Stimulated activated CD4-positive, alpha-beta T cell treated with anti-CD3 and anti-CD28 coated beads, Interleukin-15, amount 100 ng/mL, for 24 hours (primary cell): ENCODE measurements around the gene PCSK5.
"Not testable (repeated sequence)": the region's sequence is repeated elsewhere in the genome, so short reads cannot be mapped to it uniquely, and the experiment has no call there.

ENCODE experiments used
- DNase-seq: peaks from one replicate; pipeline ENCODE4 v3.0.0-alpha.2; 2020

PCSK5 gene

DNA sequence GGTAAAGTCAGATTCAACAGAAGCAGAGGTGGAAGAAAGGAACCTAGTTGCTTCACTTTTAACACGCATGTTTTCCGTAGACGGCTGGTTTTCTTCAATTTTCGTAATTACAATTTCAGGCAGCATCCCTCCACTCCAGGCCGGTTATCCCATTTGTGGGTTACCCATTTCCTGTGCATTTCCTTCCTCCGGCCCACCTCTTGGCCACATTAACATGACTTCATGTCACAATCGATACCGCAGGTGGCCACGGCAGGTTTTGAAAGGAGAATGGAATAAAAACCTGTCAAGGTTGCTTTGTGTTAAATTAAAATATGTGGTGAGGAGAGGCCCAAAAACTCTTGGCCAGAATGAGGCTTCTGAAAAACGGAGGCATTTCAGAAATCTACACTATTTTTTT lies 130.2 kb downstream of the PCSK5 start:
- peak; percentile 31 for DNase-seq

DNA sequence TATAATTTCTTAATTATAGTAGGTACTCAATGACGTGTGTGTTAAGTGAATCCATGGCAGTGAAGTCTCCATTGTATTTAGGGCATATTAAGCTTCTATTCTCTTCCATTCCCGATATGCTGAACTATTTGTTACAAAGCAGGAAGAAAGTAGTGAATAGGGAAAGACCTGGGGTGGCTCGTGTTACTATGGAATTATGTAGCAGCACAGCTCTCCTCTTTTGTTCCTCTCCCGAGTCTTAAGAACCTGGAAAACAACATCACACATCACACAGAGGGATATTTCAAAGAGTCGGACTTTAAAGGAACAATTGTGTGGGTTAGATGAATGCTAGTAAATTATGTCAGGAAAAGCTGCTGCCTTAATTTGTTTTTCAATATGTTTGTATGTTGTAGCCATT lies 131.8 kb downstream of the PCSK5 start:
- no peak for DNase-seq

DNA sequence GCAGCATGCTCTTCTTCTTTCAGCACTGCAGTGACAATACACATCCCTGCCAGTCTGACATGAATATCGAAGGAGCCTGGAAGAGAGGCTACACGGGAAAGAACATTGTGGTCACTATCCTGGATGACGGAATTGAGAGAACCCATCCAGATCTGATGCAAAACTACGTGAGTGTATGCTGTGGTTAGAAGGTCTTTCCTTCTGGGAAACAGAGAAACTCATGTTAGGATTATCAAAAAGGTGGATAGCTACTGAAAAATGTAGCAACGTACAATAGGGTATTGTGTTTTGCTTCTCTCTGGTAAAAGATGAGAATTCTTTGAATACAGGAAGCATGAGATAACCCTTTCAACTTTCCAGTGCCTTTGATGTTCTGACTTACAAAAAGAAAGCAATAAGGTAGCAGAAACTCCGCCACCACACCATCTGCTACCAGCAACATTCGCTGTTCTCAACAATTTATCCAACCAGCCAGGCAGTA lies 133.3 kb downstream of the PCSK5 start:
- DNase-seq: peak; percentile 41

DNA sequence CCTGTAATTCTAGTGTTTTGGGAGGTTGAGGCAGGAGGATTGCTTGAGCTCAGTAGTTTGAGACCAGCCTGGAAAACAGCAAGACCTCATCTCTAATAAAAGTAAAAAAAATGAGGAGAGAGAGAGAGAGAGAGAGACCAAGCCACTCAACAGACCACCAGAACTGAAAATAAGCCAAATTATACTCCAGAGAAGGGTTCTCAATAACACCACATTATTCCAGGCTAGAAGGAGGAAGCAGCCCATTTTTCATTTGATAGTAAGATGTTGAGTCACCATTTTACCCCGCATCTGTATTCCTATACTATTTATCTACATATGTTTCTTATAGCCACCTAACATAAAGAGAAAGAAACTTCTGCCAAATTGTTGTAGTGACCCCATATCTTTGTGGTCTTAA lies 134.8 kb downstream of the PCSK5 start:
- DNase-seq: no peak

DNA sequence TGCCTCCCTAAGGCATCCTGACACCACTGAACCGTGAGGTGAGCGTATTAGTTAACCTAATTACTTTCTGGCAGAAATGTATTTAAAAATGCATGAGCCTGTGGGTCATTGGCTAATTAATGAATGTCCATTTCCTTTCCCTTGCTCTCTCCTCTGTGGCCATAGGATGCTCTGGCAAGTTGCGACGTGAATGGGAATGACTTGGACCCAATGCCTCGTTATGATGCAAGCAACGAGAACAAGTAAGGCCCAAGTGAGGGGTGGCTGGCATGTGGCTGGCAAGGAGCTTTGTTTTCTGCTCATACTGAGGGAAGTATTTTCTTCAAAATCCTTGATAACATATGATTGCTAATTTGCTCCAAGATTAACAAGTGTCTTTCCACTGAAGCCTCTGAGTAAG lies 136.3 kb downstream of the PCSK5 start:
- no peak for DNase-seq

DNA sequence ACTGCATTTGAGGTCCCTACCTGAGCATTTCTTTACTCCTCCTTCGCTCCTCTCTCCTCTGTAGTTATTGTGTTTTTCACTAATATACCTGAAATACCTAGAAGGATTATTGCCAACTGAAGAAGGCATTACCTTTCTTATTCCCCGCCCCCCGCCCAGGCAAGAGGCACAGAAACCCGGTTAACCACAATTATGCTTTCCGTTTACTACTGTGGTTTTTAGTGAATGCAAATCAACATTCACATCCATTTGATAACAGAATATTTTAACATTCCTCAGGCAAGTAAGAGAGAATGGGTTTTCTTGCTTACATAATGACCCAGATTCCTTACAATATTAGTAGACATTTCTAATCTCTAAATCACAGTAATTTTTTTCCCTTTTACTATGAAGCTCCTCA lies 136.9 kb downstream of the PCSK5 start:
- DNase-seq: no peak

DNA sequence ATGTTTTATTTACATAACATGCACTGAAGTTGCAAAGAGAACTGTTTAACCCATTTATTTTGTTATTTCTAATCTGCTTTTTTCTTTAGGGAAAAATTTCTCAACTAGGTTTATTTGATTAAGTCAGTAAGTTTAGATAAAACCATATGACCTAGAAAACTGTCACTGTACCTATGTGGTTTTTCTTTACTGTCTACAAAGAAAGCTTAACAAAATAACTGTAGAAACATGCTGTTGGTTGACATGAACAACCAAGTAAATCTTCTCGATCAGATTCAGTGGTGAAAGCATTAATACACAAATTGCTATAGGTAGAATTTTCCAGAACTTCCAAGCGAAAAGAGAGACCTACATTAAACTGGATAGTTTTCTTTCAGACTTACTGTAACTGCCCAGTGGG lies 137.4 kb downstream of the PCSK5 start:
- DNase-seq: no peak

DNA sequence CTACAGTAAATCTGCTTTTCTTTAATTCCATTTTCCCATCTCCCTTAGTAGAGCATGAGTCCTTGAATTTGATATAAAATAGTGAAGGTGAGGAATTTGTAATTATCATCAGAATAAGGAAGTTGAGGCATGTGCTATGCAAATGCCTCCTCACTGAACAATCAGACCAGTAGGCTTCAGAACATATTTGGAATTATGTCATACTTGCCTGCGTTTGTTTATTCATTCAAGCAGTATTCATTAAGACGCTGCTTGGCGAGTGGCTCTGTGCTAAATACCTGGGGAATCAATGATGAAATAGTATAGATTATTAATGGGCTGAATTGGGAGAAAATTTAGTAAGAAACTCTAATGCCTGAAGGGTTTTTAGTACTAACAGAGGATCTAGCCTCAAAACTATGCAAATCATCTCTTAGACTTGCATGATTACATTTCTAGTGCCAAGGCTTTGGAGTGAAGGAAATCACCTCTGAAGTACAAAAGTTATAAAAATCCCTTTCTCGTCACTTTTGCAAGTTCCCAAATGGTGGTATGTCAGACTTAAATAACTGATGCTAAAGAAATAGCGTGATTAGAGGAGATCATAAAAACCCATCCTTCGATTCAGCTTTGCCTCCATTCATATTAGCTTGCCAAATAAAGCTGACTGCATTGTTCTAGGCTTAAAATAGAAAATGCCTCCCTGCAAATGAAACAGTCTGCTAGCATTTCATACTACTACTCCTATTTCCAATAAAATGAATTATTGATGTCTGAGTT lies 141.7 kb downstream of the PCSK5 start:
- no peak for DNase-seq

DNA sequence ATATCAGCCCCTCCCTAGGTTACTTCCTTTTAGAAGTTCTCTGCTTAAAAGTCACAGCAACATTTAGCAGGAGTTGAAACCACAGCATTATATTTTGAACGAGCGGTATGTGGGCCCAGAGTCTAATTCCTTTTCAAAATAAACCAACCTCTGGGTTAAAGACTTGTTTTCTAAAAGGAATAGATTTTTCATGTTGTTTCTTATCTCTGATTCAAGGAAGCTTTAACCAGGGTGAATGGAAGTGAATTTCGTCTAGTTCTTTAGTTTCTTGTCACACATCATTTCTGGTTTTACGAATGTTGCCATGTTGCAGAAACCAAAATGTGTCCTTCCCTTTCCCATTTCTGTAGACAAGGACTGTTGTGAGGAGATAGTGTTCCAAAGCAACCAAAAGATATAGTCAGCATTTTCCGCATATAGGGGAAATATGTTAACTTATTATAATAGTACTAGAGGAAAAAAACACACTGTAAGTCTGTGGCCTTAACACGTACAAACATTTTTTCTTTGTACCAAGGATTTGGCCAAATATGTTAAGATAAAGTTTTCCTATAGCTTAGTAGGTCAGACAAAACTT lies 142.4 kb downstream of the PCSK5 start:
- DNase-seq: no peak

DNA sequence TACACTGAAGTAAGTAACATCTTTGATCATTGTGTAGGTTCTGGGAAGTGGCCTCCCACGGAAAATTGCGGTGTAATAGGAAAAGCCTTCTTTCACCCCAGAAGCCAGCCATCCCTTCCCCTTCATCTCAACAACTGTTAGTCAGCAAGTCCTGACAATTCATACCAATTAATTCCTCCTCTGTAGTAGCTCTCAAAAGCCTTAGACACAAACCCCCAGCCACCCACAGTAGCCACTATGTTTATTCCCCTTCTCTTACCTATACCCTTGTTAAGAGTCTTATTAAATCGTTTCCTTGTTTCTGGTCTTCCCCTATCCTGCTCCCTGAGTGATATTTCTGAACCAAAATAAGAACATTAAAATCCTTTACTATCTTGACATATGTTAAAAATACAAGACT lies 143.6 kb downstream of the PCSK5 start:
- peak; percentile 13 for DNase-seq

DNA sequence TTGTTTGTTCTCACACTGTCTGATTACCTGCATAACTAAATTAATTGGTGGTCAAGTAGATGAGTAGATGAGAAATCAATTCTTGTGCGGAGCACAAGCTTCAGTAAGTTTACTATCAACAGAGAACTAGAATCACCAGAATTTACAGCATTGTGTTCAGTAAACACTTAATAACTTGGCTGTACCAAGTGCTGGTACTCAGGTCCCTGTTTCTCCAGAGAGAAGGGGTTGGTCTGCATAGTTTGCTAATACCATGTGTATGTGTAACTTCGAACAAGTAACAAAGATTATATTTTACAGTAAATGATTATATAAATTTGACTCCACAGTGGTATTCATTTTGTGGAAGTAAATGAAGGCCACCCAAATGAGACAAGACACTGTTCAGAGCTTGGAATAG lies 146.3 kb downstream of the PCSK5 start:
- no peak for DNase-seq

DNA sequence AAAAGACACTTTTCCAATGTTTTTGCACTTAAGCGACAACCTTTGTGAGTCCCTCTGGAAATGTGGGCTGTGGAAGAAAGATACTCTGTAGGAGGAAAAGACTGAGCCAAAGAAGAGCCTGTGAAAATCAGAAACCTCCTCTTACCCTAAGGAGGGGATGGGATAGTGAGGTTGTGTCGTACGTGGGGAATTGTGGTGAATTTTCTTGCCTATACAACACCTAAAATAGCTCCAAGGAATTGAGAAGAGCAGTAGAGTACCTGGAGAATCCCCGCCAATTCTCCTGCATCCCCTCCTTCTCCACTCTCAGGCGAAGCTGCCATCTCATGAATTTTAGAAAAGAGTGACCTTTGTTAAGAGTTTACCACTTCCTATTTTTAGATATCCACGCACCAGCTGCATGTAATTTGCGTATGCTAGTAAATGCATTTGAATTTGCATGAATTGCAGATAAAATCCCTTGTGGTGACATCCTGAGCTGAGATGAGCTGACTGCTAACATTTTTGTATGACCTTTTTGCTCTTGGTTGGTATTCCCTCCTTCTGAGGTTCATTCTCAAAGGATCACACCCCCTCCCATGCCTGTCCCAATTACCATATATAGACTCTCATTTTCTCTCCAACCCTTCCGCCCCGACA lies 147.2 kb downstream of the PCSK5 start:
- DNase-seq: no peak

DNA sequence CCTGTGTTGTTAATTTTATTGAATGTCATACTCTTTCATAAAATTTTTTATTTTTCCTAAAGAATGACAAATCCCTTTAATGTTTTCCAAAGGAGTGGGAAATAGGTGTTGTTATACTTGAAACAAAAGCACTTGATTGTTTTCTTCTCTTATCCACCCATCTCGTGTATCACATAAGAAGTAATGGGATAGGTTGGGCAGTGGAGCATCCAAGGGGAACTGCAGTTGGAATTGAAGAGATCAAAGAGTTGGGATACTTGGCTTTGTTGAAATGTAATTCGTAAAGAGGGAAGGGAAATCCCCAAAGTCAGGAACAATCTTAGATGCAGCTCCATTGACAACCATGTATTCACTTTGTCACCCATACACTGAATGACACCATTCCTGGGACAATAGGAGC lies 148.0 kb downstream of the PCSK5 start:
- DNase-seq: no peak

DNA sequence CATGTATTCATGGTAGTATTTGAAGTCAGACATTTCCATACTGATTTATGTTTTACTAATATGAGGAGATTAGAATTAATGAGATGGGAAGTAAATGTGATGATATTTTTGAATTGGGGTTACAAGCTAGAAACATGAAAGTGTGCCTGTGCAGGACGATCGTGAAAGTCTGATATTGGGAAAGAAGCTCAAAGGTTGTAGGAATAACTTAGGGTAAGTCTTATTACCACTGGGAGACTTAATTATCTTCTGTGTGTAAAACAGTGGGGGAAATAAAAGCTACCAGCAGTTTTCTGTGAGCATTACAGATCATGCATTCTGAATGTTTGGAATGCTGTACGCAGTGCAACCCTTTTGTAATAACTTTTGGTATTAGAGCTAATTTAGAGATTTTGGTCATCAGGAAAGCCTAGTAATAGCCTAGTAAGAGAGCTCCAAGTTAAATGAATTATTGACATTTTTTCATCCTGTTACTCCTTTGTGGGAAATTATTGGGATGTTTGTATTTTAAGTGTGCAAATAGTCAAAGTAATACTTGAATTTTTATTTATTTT lies 153.9 kb downstream of the PCSK5 start:
- no peak for DNase-seq

DNA sequence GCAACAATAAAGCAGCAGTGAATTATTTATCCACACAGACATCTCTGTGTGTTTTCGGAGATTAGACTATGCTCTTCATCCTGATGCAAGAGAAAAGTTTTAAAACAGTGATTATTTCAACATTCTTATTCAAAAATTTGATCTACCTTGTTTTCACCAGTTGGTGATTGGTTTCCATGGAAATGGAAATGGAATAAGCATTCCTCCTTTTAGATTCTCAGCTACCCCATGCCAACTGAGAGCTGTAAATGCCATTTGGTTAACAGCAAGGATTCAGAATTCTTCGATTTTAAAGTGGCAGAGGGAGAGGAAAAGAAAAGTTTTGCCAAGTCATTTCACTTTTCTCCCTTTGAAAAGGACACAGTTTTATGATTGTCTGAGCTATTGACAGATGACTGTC lies 154.7 kb downstream of the PCSK5 start:
- no peak for DNase-seq

DNA sequence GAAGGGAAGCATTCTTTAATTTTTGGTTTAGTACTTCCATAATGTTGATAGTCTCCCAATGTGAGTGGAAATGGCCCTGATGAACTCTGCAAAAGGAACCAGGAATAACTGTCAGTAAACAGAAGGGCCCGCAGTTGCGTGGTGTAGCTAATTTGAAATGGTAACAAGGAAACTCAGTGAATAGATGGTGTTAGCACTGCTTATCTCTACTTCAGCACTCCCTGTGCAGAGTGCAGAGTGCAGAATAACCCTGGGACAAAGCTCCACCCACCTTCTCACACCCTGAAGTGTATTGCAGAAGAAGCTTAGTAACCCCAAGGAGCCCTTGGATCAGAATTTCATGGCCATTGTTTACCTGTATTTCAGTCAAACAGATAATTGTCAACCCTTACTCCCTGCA lies 158.9 kb downstream of the PCSK5 start:
- DNase-seq: no peak

DNA sequence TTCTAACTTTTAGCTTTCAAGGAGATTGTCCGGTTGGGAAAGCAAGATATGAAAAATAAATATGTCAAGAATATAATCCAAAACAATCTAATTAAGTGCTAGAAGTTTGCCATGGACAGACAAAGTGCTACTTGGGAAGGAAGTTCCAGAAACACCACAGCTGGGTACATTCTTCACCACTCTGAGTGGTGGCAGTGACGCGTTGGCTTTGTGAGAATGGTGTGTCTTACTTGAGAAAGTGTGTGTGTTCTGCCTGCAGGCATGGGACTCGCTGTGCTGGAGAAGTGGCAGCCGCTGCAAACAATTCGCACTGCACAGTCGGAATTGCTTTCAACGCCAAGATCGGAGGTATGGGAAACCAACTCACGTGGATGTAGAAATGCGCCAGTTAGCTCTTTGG lies 177.2 kb downstream of the PCSK5 start:
- DNase-seq: no peak

DNA sequence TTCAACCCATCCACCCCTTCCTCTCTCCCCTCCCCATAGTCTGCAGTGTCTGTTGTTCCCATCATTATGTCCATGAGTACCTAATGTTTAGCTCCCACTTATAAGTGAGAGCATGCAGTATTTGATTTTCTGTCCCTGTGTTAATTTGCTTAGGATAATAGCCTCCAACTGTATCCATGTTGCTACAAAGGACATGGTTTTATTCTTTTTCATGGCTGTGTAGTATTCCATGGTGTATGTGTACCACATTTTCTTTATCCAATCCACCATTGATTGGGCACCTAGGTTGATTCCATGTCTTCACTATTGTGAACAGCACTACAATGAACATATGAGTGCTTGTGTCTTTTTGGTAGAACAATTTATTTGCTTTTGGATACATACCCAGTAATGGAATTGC lies 187.1 kb downstream of the PCSK5 start:
- no peak for DNase-seq

DNA sequence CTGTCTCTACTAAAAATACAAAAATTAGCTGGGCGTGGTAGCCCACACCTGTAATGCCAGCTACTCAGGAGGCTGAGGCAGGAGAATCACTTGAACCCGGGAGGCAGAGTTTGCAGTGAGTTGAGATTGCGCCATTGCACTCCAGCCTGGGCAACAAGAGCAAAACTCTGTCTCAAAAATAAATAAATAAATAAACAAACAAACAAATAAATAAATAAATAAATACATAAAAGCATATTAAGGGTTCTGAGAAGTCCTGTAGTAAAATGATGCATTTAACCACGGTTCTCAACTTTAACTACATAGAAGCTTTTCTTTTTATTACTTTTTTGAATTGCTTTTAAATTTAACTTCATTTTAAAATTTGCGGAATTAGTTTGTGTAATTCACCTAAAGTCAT lies 190.8 kb downstream of the PCSK5 start:
- not testable (repeated sequence) for DNase-seq

DNA sequence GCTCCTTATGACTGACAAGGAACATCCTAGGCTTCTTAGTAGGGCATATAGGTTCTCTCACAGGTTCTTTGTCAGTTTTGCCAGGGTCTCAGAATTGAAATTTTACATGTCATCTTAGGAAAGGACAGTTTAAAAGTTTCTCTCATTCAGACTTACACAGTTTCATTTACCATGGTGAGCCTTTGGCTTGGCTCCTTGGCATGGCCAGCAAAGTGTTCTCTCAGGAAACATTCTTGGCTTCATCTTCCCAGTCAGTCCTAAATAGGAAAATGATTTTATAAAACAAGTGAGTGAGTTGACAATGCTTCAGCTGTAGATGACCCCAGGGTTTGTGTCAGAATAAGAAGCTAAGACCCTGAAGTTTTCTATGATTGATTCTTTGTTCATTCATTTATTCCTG lies 191.6 kb downstream of the PCSK5 start:
- DNase-seq: no peak

DNA sequence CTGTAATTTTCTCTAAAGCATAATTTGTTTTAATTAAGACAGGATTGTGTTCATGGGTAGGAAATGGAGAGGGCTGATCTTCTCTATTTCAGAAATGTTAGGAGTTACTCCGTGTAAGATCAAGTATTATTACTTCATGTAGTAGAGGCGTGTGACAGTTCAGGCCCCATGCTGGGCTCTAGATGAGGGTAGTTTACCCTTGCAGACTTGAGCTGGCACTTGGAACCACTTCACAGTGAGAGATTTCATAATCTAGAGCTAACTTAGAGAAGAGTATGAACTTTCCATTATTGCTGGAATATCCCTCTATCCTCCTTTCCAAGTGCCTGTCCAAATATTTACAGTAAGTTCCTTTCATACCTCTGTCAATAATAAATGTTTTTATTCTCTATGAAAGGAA lies 195.1 kb downstream of the PCSK5 start:
- DNase-seq: no peak

DNA sequence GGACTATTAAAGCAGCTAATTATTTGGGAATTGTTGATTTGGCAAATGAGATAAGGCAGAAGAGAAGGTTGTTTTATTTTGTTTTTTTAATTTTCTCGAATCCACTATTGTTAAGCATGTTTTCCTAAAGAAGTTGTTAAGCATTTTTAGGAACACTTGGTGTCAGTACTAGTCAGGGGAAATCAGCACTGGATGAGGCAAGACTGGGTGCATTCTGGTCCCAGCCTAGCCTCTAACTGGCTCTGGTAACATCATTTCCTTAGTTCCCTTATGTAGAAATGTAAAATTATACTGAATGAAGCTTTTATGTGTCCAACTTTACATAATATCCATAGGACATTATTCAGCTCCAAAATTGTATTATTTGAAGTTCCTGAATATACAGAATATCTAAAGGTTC lies 196.1 kb downstream of the PCSK5 start:
- DNase-seq: no peak

DNA sequence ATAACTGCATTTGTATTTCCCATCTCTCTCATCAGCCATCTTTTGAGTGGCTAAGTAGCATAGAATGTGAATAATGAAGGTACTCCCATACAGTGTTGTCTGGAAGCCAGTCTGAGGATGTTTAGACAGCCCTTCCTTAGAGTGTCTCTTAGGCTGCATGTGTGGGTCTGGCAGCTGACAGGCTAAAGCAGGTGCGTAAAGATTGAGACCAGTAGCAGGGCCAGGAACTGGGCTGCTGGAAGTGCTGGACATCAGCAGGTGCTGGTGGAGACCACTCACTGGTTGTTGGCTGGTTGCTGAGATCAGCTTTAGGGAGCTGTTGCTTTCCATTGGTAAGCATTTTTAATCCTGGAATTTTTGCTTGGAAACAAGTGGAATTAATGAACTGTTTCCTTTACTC lies 197.5 kb downstream of the PCSK5 start:
- DNase-seq: no peak

DNA sequence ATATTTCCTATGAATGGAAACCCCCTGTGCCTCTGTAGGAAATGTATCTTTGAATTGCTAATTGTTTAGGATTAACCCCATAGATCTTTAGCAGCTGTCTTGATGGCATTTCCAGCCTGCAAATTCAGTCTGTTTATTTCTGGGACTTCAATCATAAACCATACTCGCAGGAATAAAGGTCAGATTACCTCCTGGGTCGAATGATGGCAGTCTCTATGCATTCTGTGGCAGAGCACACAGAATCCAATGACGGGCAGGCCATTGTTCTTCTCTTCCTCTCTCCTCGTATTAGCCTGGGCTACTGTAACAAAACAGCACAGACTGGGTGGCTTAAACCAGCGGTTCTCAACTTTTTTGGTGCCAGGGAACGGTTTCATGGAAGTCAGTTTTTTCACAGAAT lies 199.9 kb downstream of the PCSK5 start:
- DNase-seq: no peak
